ENCODE data around the gene ZBTB22.
"Not testable (repeated sequence)": the region's sequence is repeated elsewhere in the genome, so short reads cannot be mapped to it uniquely, and the experiment has no call there.

The ZBTB22 gene

DNA sequence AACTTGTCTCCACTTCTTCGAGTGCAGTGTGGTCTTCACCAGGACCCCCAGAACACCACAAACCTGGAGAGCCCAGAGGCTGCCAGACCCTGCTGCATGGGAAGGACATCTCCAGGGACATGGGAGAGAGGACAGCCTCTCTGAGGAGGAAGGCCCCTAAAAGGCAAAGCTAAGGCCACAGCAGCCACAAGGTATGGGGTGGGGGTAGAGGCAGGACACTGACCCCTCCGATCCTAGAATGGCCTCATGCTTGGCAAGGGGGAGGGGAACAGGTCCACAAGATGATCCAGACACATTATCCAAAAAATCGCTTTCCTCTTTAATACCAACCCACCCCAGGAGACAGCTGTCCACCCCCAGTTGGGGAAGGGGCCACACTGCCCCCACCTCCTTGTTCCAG, 38.7 kb downstream of the ZBTB22 start:
- DNase-seq, result no peak

DNA sequence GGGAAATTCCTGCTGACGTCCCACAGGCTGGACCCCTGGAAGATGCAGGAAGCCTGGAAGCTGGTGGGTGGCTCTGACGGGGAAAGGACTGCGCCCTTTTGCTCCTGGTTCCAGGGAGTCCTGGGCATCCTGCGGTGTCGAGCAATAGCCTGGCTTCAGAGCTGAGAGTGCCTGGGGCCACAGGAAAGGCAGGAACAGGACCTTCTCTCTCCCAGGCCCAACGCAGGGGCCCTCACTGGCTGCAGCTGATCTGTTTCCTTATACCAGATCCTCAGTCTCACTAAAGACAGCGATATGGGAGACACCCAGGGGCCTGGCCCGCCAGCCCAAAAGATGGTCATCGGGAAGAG, 39.2 kb downstream of the ZBTB22 start:
- DNase-seq, result no peak

DNA sequence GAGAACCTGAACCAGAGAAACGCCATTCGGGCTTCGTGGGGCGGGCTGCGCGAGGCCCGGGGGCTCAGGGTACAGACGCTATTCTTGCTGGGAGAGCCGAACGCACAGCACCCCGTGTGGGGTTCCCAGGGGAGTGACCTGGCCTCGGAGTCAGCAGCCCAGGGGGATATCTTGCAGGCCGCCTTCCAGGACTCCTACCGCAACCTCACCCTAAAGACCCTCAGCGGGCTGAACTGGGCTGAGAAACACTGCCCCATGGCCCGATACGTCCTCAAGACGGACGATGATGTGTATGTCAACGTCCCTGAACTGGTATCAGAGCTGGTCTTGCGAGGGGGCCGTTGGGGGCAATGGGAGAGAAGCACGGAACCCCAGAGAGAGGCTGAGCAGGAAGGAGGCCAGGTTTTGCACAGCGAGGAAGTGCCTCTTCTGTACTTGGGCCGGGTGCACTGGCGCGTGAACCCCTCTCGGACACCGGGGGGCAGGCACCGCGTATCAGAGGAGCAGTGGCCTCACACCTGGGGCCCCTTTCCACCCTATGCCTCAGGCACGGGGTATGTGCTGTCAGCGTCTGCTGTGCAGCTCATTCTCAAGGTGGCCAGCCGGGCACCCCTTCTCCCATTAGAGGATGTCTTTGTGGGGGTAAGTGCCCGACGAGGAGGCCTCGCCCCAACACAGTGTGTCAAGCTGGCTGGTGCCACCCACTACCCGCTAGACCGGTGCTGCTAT, 39.7 kb downstream of the ZBTB22 start:
- DNase-seq, result no peak

DNA sequence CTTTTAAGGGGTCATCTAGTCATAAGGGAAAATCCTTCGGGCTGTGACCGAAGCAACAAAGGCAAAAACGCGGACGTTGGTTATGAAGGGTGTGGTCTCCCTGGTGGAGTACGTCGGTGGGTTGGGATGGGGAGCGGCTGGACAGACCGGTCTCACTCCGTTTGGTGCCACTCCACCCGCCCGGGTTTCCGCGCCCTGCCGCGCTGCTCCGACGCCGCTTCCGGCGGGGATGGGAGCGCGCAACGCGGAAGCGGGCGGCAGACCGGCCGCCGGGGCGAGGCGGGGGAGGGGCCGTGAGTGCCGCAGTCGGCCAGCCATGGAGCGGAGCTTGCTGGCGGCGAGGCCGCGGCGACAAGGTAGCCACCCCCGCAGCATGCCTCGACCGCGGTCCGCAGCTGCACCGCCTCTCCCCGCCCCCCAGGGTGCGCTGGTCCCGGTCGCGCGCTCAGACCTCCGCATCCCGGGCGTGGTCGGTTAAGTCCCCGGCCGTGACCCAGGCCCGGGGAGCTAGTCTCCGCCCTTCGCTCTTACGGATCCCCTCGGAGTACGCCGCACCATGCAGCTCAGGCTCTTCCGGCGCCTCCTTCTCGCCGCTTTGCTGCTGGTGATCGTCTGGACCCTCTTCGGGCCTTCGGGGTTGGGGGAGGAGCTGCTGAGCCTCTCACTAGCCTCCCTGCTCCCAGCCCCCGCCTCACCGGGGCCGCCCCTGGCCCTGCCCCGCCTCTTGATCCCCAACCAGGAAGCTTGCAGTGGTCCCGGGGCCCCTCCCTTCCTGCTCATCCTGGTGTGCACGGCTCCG, 40.5 kb downstream of the ZBTB22 start, which contains the start of gene B3GALT4:
TSS of gene B3GALT4 (plus strand) at position 260 of the 799 bp plus-strand sequence. CDS start at position 557, 297 bp downstream.
- DNase-seq, result peak; percentile 48

DNA sequence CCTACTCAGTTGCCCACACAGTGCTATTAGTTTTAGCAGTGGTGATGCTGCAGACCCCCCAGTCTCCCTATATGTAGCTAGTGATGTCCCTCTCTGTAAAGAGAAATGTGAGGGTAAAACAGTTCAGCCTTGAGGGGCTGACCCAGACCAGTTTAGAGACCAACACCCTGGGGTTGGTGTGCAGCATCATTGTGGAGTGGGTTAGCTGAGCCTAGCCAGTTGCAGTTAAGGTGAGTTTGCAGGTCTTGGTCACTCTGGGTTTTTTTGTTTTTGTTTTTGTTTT, 41.0 kb downstream of the ZBTB22 start:
- no peak for DNase-seq

DNA sequence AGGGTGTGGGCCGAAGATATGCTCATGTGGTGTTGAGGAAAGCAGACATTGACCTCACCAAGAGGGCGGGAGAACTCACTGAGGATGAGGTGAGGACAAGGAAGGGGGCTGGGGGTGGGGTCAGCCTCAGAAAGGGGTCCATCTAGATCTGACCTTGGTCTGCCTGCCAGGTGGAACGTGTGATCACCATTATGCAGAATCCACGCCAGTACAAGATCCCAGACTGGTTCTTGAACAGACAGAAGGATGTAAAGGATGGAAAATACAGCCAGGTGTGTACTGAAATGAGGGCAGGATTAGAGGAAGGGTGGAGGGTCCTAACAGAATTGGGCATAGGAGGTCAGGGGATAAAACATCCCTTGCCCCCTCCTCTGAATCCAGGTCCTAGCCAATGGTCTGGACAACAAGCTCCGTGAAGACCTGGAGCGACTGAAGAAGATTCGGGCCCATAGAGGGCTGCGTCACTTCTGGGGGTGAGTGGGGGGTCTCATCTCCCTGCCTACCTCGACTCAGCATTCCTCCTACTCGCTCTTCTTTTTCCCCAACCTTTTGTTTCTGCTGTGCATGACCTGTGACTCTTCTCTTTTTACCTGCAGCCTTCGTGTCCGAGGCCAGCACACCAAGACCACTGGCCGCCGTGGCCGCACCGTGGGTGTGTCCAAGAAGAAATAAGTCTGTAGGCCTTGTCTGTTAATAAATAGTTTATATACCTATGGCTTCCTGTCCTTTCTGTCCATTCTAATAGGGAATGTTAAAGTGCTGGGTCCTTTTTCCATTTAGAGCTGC, 41.6 kb downstream of the ZBTB22 start:
- DNase-seq, result not testable (repeated sequence)

DNA sequence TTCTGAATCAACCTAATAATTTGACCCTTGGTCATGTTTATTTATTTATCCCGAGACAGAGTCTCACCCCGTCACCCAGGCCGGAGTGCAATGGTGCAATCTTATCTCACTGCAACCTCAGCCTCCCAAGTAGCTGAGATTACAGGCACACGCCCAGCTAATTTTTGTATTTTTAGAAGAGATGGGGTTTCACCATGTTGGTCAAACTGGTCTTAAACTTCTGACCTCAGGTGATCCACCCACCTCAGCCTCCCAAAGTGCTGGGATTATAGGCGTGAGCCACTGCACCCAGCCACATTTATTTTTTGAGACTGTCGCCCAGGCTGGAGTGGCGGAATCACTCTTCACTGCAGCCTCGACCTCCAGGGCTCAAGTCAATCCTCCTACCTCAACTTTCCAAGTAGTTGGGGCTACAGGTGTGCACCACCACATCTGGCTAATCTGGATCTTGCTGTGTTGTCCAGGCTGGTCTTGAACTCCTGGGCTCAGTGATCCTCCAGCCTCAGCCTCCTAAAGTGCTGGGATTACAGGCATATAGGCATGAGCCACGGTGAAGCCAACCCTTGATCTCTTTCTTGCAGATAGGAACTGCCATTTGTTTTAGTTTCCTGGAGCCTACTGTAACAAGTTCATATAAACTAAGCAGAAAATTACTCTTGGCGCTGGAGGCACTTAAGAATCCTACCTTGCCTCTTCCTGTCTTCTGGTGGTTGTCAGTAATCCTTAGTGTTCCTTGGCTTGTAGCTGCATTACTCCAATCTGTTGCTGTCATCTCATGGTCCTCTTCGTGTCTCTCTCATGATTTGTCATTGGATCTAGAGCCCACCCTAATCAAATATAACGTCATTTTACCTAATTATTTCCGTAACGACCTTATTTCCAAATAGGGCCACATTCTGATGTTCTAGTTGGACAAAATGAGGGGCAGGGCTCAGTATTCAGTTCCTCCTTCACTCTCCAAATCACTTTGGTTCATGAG, 43.3 kb downstream of the ZBTB22 start:
- DNase-seq, result no peak

DNA sequence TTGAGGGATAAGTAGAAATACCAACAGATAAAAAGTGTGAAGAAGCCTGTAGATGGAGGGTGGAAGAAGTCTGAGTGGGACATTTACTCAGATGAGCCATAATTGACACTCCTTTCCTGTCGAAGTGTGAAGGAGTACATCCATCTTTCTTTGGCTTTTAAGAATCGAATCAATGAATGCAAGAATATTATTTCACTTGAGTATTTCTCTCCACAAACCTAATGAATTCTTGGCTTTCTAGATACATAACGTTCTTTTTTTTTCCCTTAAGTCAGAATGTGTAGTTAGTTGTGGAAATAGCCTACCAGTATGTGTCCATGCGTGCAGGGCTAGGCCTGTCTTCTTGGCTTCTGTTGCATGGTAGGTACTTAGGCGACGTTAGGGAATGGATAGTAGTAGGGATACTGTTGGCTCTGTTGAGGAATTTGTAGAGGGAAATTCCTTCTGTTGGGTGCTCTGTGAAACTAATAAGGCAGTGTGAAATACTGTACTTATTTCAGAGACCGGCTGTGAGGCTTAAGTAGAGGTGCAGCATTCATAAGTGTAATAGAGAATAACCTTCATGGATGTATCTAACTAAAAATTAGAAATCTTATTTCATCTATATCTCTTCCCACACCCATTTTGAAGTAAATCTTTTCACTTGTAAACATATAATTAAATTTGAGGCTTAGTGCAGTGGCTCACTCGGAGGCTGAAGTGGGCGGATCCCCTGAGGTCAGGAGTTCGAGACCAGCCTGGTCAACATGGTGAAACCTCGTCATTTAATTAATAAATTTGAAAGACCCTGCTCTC, 44.2 kb downstream of the ZBTB22 start:
- DNase-seq, result no peak

DNA sequence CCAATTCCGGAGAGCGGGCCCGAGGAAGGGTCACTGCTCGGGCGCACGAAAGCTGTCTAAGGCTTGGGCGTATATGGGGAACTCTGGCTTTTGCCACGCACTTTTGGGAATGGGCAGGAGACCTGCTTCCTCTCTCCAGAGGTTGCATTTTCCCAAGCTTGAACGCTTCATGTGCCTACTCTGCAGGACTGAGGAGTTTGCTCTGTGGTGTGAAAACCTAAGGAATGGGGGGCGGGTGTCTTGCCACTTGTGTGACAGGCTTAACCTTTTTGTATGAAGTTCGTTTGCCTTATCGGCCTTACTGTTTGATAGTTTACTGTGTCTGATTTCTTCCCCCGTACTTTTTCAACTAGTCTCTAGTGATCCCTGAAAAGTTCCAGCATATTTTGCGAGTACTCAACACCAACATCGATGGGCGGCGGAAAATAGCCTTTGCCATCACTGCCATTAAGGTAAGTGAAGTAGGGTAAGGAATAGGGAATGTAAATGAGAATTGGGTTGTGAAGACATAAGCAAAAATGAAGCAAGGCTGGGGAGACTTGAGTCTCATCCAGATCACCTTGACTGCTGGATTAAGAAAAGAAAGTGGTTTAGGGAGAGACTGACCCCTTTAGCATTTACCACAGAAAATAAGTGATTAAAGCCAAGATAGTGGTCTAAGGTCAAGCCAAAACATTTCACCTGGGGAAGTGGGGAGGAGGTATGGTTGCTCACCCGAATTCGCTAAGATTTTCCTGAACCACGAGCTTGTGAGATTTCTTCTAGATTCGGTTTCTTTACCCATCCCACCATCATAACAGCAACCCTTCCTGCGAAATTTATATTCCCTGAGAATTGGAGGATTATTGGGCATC, 45.0 kb downstream of the ZBTB22 start:
- DNase-seq, result no peak

DNA sequence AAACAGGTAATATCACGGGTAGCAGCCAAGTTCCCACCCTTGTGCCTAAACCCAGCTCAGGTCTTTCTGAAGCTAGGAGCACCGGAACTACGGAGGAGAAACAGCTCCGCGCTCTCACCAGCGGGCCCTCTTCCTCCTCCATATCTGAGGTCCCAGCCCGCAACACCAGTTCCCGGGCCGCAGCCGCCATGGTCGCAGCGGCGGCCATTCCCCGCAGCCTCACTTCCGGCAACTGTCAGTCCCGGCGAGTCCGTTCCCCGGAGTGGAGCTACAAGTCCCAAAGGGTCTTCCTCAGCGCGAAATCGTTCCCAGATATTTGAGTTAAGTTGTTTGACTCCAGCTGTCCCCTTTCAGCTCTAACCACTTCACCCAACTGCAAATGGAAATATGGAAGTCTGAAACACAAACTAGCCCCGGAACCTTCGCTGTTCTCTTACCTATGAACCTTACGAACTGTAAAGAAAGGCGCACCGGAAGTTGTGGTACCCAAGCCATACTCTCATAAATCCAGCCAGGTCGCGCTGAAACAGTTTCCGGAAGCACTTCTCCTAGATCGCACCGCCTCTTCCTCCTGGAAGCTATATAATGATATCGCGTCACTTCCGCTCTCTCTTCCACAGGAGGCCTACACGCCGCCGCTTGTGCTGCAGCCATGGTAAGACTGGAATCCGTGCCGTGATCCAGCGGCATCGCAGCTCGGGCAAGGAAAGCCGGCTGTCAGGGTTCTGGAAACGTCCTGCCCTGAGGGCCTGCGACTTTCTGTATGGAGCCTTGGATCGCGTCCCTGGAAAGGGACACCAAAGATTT, 45.9 kb downstream of the ZBTB22 start, which contains the start of the genes RPS18 and VPS52:
TSS of gene RPS18 (plus strand) at position 608 of the 807 bp plus-strand sequence. CDS start at position 653, 45 bp downstream.
TSS of gene VPS52 (minus strand) at position 409 of the 807 bp plus-strand sequence. CDS start at position 208, 201 bp downstream.
- peak; percentile 93 for DNase-seq

DNA sequence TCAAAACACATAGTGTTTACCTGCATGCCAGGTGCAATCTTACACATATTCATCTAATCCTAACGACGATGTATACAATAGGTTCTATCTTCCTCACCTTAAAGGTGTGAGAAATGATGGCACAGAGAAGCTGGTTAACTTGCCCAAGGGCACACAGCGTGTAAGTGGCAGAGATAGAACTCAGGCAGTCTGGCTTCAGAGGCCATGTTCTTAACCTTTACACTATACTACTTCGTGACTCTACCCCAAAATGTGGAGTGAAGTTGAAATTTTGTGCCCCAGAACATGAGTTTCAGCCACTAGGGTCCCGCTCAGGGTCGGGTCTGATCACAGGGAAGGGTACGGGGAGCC, 46.5 kb downstream of the ZBTB22 start:
- peak; percentile 50 for DNase-seq

All from SHP77 treated with DMSO at 0.1 percent for 48 hours (cell line).